WERI-Rb-1 (cell line): ENCODE data around the gene GPRC5A.
"Not testable (repeated sequence)": the region's sequence is repeated elsewhere in the genome, so short reads cannot be mapped to it uniquely, and the experiment has no call there.

ENCODE experiments used
- DNase-seq: peaks from one replicate; pipeline ENCODE4 v3.0.0-alpha.2; 2020
- H3K27ac ChIP-seq: fragments of 250-450 bp; sonication (Bioruptor Pico); 2 replicates; pipeline ENCODE4 v1.5.1; 2020; ENCODE audit warnings: mild to moderate bottlenecking, moderate library complexity
- H3K27me3 ChIP-seq: fragments of 250-450 bp; sonication (Bioruptor Pico); 2 replicates; pipeline ENCODE4 v1.5.1; 2021; ENCODE audit warnings: mild to moderate bottlenecking, low read depth, moderate library complexity; ENCODE audit not compliant: insufficient read depth, severe bottlenecking
- H3K36me3 ChIP-seq: fragments of 250-450 bp; sonication (Bioruptor Pico); 2 replicates; pipeline ENCODE4 v1.5.1; 2020; ENCODE audit warnings: mild to moderate bottlenecking, moderate library complexity
- H3K4me3 ChIP-seq: 2 replicates; pipeline ENCODE4 v1.5.1; 2011; ENCODE audit warnings: low read depth, mild to moderate bottlenecking, control low read depth, low read length
- H3K9me3 ChIP-seq: fragments of 250-450 bp; sonication (Bioruptor Pico); 2 replicates; pipeline ENCODE4 v1.5.1; 2021; ENCODE audit warnings: mild to moderate bottlenecking, moderate library complexity; ENCODE audit not compliant: severe bottlenecking
- TF ChIP-seq, protein P1 (sequence below): IDR thresholded peaks from 2 replicates; pipeline ENCODE4 v1.5.1; 2011; ENCODE audit warnings: low read depth, mild to moderate bottlenecking, control low read depth, inconsistent platforms, low read length

Gene GPRC5A, protein sequence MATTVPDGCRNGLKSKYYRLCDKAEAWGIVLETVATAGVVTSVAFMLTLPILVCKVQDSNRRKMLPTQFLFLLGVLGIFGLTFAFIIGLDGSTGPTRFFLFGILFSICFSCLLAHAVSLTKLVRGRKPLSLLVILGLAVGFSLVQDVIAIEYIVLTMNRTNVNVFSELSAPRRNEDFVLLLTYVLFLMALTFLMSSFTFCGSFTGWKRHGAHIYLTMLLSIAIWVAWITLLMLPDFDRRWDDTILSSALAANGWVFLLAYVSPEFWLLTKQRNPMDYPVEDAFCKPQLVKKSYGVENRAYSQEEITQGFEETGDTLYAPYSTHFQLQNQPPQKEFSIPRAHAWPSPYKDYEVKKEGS

DNA sequence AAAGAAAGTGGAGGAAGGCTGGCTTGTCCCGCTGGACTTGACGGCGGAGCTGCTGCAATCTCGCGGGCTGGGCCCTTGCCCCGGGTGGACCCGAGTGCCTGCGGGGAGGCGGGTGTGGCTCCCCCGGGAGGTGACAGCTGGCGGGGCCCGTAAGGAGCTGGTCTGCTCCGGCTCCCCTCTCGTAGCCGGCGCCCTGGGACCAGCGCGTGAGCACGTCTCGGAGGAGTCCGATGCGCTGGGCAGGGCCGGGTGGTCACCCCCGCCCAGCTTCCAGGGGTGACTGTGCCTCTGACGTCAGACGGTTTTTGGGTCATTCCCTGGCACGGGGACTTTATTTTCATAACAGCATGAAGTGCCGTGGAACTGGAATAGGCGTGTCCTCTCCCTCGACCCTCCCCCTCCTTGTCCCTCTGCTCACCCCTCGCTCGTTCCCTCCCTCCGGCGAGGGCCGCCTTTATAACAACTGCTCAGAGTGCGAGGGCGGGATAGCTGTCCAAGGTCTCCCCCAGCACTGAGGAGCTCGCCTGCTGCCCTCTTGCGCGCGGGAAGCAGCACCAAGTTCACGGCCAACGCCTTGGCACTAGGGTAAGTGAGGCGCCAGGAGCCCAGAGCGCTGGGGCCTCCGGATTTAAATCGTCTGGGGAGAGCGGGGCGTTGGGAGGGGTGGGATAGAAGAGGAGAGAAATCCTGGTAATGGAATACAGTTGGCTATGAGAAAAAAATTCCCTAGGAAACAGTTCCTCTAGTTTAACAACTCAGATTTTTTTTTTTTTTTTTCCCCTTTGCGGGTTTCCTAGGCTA is at the start of gene GPRC5A:
Gene GPRC5A (plus strand): TSS at position 483 of the 801 bp plus-strand sequence. CDS start 16,688 bp downstream, outside the sequence.
- peak; percentile 84 for DNase-seq
- H3K36me3 ChIP-seq, result no peaks in the 10 kb centered on the region
- H3K4me3 ChIP-seq, result peak within 1 kb of the TSS; percentile 80
- TF ChIP-seq, protein P1, sequence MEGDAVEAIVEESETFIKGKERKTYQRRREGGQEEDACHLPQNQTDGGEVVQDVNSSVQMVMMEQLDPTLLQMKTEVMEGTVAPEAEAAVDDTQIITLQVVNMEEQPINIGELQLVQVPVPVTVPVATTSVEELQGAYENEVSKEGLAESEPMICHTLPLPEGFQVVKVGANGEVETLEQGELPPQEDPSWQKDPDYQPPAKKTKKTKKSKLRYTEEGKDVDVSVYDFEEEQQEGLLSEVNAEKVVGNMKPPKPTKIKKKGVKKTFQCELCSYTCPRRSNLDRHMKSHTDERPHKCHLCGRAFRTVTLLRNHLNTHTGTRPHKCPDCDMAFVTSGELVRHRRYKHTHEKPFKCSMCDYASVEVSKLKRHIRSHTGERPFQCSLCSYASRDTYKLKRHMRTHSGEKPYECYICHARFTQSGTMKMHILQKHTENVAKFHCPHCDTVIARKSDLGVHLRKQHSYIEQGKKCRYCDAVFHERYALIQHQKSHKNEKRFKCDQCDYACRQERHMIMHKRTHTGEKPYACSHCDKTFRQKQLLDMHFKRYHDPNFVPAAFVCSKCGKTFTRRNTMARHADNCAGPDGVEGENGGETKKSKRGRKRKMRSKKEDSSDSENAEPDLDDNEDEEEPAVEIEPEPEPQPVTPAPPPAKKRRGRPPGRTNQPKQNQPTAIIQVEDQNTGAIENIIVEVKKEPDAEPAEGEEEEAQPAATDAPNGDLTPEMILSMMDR, result no peak
- no peaks in the 10 kb centered on the region for H3K27me3 ChIP-seq
- H3K27ac ChIP-seq, result peak within 1 kb of the TSS; percentile 87
- H3K9me3 ChIP-seq, result no peaks in the 10 kb centered on the region

DNA sequence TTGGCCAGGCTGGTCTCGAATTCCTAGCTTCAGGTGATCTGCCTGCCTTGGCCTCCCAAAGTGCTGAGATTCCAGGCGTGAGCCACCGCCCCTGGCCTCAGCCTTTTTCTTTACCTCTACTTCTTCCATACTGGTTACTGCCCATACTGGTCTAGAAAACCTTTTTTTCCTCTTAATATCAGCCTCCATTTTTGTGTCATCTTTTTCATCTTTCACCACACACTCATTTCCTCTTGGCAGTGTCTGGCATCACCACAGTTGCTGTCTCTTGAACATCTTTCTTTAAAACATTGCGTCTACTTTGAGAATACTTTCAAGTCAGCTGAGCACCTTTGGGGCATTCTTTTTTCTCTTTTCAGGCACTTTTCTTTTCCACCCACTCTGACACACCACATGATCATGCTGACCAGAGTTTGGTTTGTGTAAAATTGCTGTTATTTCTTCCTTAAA is 45.5 kb upstream of the GPRC5A start:
- no peaks in the 10 kb centered on the region for H3K36me3 ChIP-seq
- TF ChIP-seq, protein P1, result no peak
- no peaks in the 10 kb centered on the region for H3K9me3 ChIP-seq
- no peak overlapping the region for H3K4me3 ChIP-seq
- H3K27ac ChIP-seq, result no peak overlapping the region
- no peak for DNase-seq
- no peaks in the 10 kb centered on the region for H3K27me3 ChIP-seq

DNA sequence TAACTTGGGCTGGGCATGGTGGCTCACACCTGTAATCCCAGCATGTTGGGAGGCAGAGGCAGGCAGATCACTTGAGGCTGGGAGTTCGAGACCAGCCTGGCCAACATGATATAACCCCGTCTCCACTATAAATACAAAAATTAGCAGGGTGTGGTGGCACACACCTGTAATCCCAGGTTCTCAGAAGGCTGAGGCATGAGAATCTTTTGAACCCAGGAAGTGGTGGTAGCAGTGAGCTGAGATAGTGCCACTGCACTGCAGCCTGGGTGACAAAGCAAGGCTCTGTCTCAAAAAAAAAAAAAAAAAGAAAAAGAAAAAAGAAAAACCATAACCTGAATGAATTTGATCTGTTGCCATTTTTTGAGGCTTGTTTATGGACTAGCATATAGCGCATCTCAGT is 44.6 kb upstream of the GPRC5A start:
- H3K27me3 ChIP-seq, H3K4me3 ChIP-seq, H3K27ac ChIP-seq, H3K9me3 ChIP-seq, DNase-seq, H3K36me3 ChIP-seq: not testable (repeated sequence)

DNA sequence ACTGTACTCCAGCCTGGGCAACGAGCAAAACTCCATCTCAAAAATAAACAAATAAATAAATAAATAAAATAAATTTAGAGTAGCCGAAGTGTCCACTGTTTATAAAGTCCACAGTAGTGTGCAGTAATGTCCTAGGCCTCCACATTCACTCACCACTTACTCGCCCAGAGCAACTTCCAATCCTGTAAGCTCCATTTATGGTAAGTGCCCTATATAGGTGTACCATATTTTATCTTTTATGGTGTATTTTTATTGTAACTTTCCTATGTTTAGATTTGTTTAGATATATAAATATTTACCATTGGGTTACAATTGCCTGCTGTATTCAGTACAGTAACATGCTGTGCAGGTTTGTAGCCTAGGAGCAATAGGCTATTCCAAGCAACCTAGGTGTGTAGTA is 37.9 kb upstream of the GPRC5A start:
- Histone ChIP-seq H3K36me3 (no peaks in the 10 kb centered on the region), H3K4me3 (no peak overlapping the region), H3K9me3 (no peaks in the 10 kb centered on the region), H3K27me3 (no peaks in the 10 kb centered on the region), H3K27ac (no peak overlapping the region)
- no peak for DNase-seq
- TF ChIP-seq, protein P1, result no peak

DNA sequence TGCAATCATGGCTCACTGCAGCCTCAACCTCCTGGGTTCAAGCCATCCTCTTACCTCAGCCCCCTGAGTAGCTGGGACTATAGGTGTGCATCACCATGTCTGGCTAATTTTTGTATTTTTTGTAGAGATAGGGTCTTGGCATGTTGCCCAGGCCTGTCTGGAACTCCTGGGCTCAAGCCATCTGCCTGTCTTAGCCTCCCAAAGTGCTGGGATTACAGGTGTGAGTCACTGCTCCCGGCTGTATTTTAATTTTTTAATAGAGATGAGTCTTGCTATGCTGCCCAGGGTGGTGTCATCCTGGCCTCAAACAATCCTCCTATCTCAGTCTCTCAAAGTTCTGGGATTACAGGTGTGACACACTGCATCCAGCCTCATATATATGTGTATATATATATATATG is 31.7 kb upstream of the GPRC5A start:
- no peaks in the 10 kb centered on the region for H3K9me3 ChIP-seq
- DNase-seq, result no peak
- no peak overlapping the region for H3K27ac ChIP-seq
- TF ChIP-seq, protein P1, result no peak
- no peaks in the 10 kb centered on the region for H3K27me3 ChIP-seq
- no peaks in the 10 kb centered on the region for H3K36me3 ChIP-seq
- H3K4me3 ChIP-seq, result no peak overlapping the region

DNA sequence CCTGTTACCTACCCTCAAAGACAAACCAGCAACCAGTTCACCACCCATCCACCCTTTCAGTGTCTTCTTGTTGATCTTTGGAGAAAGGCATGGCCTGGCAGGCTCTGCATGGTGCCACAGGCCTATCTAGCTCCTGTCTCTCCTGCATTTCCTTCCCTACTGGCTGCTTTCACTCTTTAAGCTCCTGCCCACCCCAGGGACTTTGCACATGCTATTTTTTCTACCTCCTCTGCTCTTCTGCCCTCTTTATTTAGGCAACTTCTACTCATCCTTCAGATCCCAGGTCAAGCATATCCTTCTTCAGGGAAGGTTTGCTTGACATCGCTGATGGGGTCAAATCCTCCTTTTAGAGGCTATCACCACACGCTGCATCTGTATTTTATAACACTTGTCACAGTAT is 27.1 kb upstream of the GPRC5A start:
- Histone ChIP-seq H3K9me3 (no peaks in the 10 kb centered on the region), H3K27me3 (no peaks in the 10 kb centered on the region), H3K27ac (no peak overlapping the region), H3K4me3 (no peak overlapping the region), H3K36me3 (no peaks in the 10 kb centered on the region)
- TF ChIP-seq, protein P1, result no peak
- DNase-seq, result no peak
